ENCODE data around the gene TENM4.

Gene TENM4

GRCh38 chr11:78780889-78781288 is 659.9 kb downstream of the TENM4 start:
- CTCF ChIA-PET: interaction anchor here (0.7 to 0.9 kb wide), 3 partner anchors 17 to 135 kb away, joined by 3 read pairs; no protein-coding TSS in a partner anchor
- TF ChIP-seq ZNF692 (tag by site-specific recombination; IDR thresholded peaks at IDR 0.05) (no peak), ZNF473 (tag by site-specific recombination; IDR thresholded peaks at IDR 0.05) (no peak)

GRCh38 chr11:78773492-78773891 is 667.3 kb downstream of the TENM4 start:
- no peak for TF ChIP-seq FEZF1 (tag by site-specific recombination; IDR thresholded peaks at IDR 0.05)
- no peak for TF ChIP-seq ZNF776 (tag by site-specific recombination; IDR thresholded peaks at IDR 0.05; ENCODE audit: borderline replicate concordance)
- TF ChIP-seq SP2 (tag by site-specific recombination; IDR thresholded peaks at IDR 0.05): no peak
- no peak for TF ChIP-seq MZF1 (tag by site-specific recombination; IDR thresholded peaks at IDR 0.05; ENCODE audit: borderline replicate concordance)
- TF ChIP-seq MYNN (tag by site-specific recombination; IDR thresholded peaks at IDR 0.05; ENCODE audit: borderline replicate concordance): no peak
- TF ChIP-seq ZSCAN18 (tag by site-specific recombination; IDR thresholded peaks at IDR 0.05): no peak
- TF ChIP-seq ZFHX2 (tag by site-specific recombination; conservative IDR thresholded peaks at IDR 0.05): no peak
- no peak for TF ChIP-seq SP3 (tag by site-specific recombination; IDR thresholded peaks at IDR 0.05)
- no peaks in the 10 kb centered on the region for H3K4me1 ChIP-seq (ENCODE audit: control insufficient read depth, insufficient read depth, low read length)
- no peak overlapping the region for H3K27ac ChIP-seq (ENCODE audit: extremely low read depth, low read depth, low read length)
- CTCF ChIA-PET: interaction anchor here (0.6 to 1.0 kb wide), 2 partner anchors 25 to 128 kb away, joined by 3 to 4 read pairs; no protein-coding TSS in a partner anchor
- no peaks in the 10 kb centered on the region for H3K36me3 ChIP-seq (ENCODE audit: control insufficient read depth in 2 of 2, insufficient read depth in 1 of 2, low read length in 2 of 2)
- H3K4me3 ChIP-seq (ENCODE audit: low read depth, low read length): no peak overlapping the region
- no peaks in the 10 kb centered on the region for H3K9me3 ChIP-seq (ENCODE audit: control insufficient read depth, insufficient read depth, low read depth, low read length)
- POLR2A ChIA-PET: no interaction called here

More at GRCh38 chr11:78780889-78781288, 659.9 kb downstream of the TENM4 start:
- POLR2A ChIA-PET: interaction anchor here (0.5 kb wide), 1 partner anchor 41 kb away, joined by 3 read pairs; no protein-coding TSS in a partner anchor
- no peaks in the 10 kb centered on the region for H3K4me1 ChIP-seq (ENCODE audit: control insufficient read depth, insufficient read depth, low read length)
- no peaks in the 10 kb centered on the region for H3K9me3 ChIP-seq (ENCODE audit: control insufficient read depth, insufficient read depth, low read depth, low read length)
- H3K4me3 ChIP-seq (ENCODE audit: low read depth, low read length): no peak overlapping the region
- no peaks in the 10 kb centered on the region for H3K36me3 ChIP-seq (ENCODE audit: control insufficient read depth in 2 of 2, insufficient read depth in 1 of 2, low read length in 2 of 2)
- no peak overlapping the region for H3K27ac ChIP-seq (ENCODE audit: extremely low read depth, low read depth, low read length)

GRCh38 chr11:78773077-78773476 is 667.8 kb downstream of the TENM4 start:
- no peaks in the 10 kb centered on the region for H3K9me3 ChIP-seq (ENCODE audit: control insufficient read depth, insufficient read depth, low read depth, low read length)
- no peaks in the 10 kb centered on the region for H3K4me1 ChIP-seq (ENCODE audit: control insufficient read depth, insufficient read depth, low read length)
- POLR2A ChIA-PET: no interaction called here
- H3K27ac ChIP-seq (ENCODE audit: extremely low read depth, low read depth, low read length): no peak overlapping the region
- H3K36me3 ChIP-seq (ENCODE audit: control insufficient read depth in 2 of 2, insufficient read depth in 1 of 2, low read length in 2 of 2): no peaks in the 10 kb centered on the region
- TF ChIP-seq ZNF416 (tag by site-specific recombination; IDR thresholded peaks at IDR 0.05) (no peak), PBX3 (CRISPR knock-in tag; IDR thresholded peaks at IDR 0.05) (no peak), CTCF (tag by site-specific recombination; IDR thresholded peaks at IDR 0.05) (no peak), ZNF510 (tag by site-specific recombination; IDR thresholded peaks at IDR 0.05; ENCODE audit: insufficient replicate concordance) (no peak)
- no peak overlapping the region for H3K4me3 ChIP-seq (ENCODE audit: low read depth, low read length)
- CTCF ChIA-PET: interaction anchor here (0.6 to 1.0 kb wide), 2 partner anchors 25 to 128 kb away, joined by 3 to 4 read pairs; no protein-coding TSS in a partner anchor
